Measurements from ENCODE around the gene P4HB. TPM values are rescaled to one million over a fixed set of nuclear protein-coding genes. Genes with fewer than 3 reads are reported as not detected.

The P4HB gene
- total RNA-seq, 6 experiments from 2014 or later, result 856 to 5,039 (median 1,455) TPM

DNA sequence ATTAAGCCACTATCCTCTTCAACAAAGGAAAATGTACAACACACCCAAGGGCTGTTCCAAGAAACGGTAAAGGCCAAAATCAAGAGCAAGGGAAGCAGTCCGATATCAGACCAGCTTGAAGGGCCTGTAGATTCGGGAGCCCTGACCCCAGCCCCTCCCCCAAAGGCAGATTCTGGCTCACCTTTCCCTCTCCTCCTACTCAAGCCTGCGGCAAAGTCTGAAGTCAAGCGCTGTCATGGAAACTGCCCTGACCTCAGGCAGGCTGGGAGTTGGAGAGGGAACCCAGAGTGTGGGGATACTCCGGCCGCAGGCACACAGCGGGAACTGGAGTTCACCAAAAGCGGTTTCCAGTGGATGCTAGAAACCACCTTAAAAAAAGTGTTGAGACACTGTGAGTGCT is 29.3 kb upstream of the P4HB start:
- no peak for TF ChIP-seq CTCF (IDR thresholded peaks at IDR 0.05)
- no peak for TF ChIP-seq POLR2A (IDR thresholded peaks at IDR 0.05)
- intact Hi-C loops (cut with DNase I), result loop anchor here in 1 of 2 donors (10.0 kb wide), 1 partner anchor 125 kb away; no protein-coding TSS in a partner anchor

DNA sequence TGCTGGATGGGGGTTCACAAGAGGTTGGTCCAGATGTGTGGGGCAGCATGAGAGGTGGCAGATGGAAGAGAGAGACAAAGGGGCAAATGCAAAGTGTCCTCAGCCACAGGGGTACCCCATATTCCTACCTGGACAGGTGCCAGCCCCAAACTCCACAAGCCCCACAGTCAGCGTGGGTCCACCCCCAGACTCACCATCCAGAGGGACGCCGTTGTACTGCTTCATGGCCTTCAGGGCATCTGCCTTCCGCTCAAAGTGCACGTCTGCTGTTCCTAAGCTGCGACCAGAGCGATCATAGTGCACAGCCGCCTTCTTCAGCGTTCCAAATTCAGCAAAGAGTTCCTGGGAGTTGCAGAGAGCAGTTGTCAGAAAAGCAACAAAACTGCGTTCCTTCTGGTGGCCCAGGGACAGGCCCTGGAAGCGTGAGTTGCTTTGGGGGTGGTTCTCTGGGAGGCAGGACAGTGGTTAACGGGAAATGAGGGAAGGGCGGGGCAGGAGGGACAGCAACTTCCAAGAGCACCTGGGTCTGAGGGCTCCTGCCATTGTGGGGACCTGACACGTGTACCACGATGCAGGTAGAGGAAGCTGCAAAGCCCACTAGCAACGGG is 28.8 kb upstream of the P4HB start:
- ATAC-seq (no peak), DNase-seq (no peak)
- intact Hi-C loops (cut with DNase I), result loop anchor here in 1 of 2 donors (10.0 kb wide), 1 partner anchor 126 kb away; no protein-coding TSS in a partner anchor
- Histone ChIP-seq H3K9me3 (no peaks in the 10 kb centered on the region), H3K27me3 (no peaks in the 10 kb centered on the region), H3K36me3 (peaks cover 4 to 36% (median 10%) of the 10 kb centered on the region in 4 donors), H3K4me1 (peaks cover 0 to 19% (median 5%) of the 10 kb centered on the region in 4 donors), H3K4me3 (no peak overlapping the region), H3K27ac (no peak overlapping the region)
- 88% methylated on average over 11 of the region's 16 CpGs for WGBS (ENCODE audit: insufficient coverage, low coverage, low lambda C conversion rate, missing lambda C conversion rate)
- TF ChIP-seq POLR2A (IDR thresholded peaks at IDR 0.05), result no peak

More for the DNA sequence above, 29.3 kb upstream of the P4HB start:
- no peak for ATAC-seq
- Histone ChIP-seq H3K4me1 (peaks cover 0 to 19% (median 5%) of the 10 kb centered on the region in 4 donors), H3K27me3 (no peaks in the 10 kb centered on the region), H3K4me3 (no peak overlapping the region), H3K36me3 (peaks cover 4 to 41% (median 11%) of the 10 kb centered on the region in 4 donors), H3K9me3 (no peaks in the 10 kb centered on the region), H3K27ac (no peak overlapping the region)
- no peak for DNase-seq
- WGBS (ENCODE audit: insufficient coverage, low coverage, low lambda C conversion rate, missing lambda C conversion rate), result 100% methylated on average over 1 of the region's 9 CpGs

GRCh38 chr17:81888105-81888987 is 28.0 kb upstream of the P4HB start:
- no peak overlapping the region for H3K27ac ChIP-seq
- no peak for DNase-seq
- WGBS (ENCODE audit: insufficient coverage, low coverage, low lambda C conversion rate, missing lambda C conversion rate), result 87% methylated on average over 18 of the region's 44 CpGs
- intact Hi-C loops (cut with DNase I), result loop anchor here in 1 of 2 donors (10.0 kb wide), 1 partner anchor 126 kb away; no protein-coding TSS in a partner anchor
- H3K4me3 ChIP-seq, result no peak overlapping the region
- H3K36me3 ChIP-seq, result peaks cover 4 to 32% (median 10%) of the 10 kb centered on the region in 4 donors
- no peak for TF ChIP-seq POLR2A (IDR thresholded peaks at IDR 0.05)
- H3K4me1 ChIP-seq, result peaks cover 0 to 19% (median 5%) of the 10 kb centered on the region in 4 donors
- ATAC-seq, result no peak
- H3K27me3 ChIP-seq, result no peaks in the 10 kb centered on the region
- no peaks in the 10 kb centered on the region for H3K9me3 ChIP-seq

DNA sequence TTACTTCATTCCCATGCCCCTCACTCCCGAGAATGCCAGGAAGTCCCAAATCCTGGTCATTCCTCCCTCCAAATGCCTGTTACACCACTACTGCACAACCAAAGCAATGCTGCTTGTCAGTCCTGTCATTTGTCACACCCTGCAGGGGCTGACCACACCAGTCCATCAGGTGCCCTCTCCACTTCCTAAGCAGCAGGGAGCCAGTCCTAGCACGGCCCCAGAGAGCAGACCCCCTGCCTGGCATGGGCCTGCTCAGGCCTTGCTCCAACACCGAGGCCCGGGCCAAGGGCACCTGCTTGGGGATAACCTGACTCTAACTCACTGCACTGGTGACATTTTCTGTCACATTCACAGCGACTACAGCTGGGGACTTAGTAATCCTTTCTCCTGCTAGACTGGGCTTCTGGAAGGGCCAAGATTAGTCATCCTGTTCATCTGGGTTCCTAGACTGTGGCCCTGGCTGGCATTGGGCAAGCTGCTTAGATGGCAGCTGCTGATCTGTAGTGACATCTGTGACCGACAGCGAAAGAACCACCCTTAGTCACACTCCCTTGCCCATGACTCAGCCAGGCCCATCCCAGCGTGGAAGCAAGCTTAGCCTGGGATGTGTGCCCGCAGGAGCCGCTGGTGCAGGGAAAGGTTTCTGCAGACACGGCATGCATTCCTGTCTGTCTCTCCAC is 25.7 kb upstream of the P4HB start:
- Histone ChIP-seq H3K4me1 (peaks cover 0 to 12% (median 5%) of the 10 kb centered on the region in 4 donors), H3K27me3 (no peaks in the 10 kb centered on the region), H3K27ac (no peak overlapping the region), H3K36me3 (peaks cover 4 to 43% (median 10%) of the 10 kb centered on the region in 4 donors), H3K4me3 (no peak overlapping the region), H3K9me3 (no peaks in the 10 kb centered on the region)
- ATAC-seq (peak in 1 of 4 donors; percentile 17), DNase-seq (no peak)
- 80% methylated on average over 1 of the region's 11 CpGs for WGBS (ENCODE audit: insufficient coverage, low coverage, low lambda C conversion rate, missing lambda C conversion rate)
- TF ChIP-seq POLR2A (IDR thresholded peaks at IDR 0.05), result no peak
- TF ChIP-seq CTCF (IDR thresholded peaks at IDR 0.05), result no peak
- intact Hi-C loops (cut with DNase I), result loop anchor here in 1 of 2 donors (10.0 kb wide), 1 partner anchor 129 kb away; no protein-coding TSS in a partner anchor

DNA sequence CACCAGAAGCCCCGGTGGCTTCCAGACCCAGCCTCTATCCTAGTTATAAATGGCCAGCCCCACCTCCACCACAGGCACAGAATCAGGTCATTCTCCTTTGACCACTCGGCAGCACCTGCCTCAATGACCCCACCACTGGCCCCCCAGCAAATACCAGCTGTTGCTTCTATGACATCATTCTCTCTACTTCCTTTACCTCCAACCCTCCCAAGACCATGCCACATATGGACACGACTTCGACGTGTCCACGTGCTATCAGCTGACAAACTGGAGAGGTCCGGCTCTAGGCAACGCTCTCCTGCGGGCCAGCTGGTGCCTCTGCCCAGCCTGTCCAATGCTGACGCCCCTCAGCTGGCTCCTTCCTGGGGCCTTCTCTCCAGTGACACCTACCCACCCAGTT is 25.1 kb upstream of the P4HB start:
- Histone ChIP-seq H3K27me3 (no peaks in the 10 kb centered on the region), H3K27ac (no peak overlapping the region), H3K4me3 (no peak overlapping the region), H3K9me3 (no peaks in the 10 kb centered on the region), H3K36me3 (peaks cover 4 to 43% (median 10%) of the 10 kb centered on the region in 4 donors), H3K4me1 (peaks cover 0 to 8% (median 4%) of the 10 kb centered on the region in 4 donors)
- DNase-seq, result no peak
- TF ChIP-seq POLR2A (IDR thresholded peaks at IDR 0.05) (no peak), CTCF (IDR thresholded peaks at IDR 0.05) (no peak)
- 90% methylated on average over 7 of the region's 10 CpGs for WGBS (ENCODE audit: insufficient coverage, low coverage, low lambda C conversion rate, missing lambda C conversion rate)
- intact Hi-C loops (cut with DNase I), result loop anchor here in 1 of 2 donors (10.0 kb wide), 1 partner anchor 129 kb away; no protein-coding TSS in a partner anchor
- ATAC-seq, result no peak
